GM12891 (cell line): ENCODE results near the gene OR7G1.

ENCODE experiments used
- PAX5 ChIP-seq: IDR thresholded peaks from 2 replicates; pipeline ENCODE4 v1.6.1; 2011; ENCODE audit warnings: low read length, moderate library complexity, mild to moderate bottlenecking; ENCODE audit not compliant: insufficient read depth, severe bottlenecking
- POLR2A ChIP-seq: IDR thresholded peaks from 2 replicates; pipeline ENCODE4 v1.6.1; 2011; ENCODE audit warnings: low read depth, low read length, control low read depth
- POLR2AphosphoS5 ChIP-seq: IDR thresholded peaks from 2 replicates; pipeline ENCODE4 v1.6.1; 2011; ENCODE audit warnings: low read depth, low read length, control low read depth
- POU2F2 ChIP-seq: IDR thresholded peaks from 2 replicates; pipeline ENCODE4 v1.6.1; 2011; ENCODE audit warnings: low read depth, mild to moderate bottlenecking, control low read depth, low read length, moderate library complexity
- SPI1 ChIP-seq: IDR thresholded peaks from 2 replicates; pipeline ENCODE4 v1.6.1; 2011; ENCODE audit warnings: low read depth, low read length, control low read depth
- TAF1 ChIP-seq: IDR thresholded peaks from 2 replicates; pipeline ENCODE4 v1.6.1; 2011; ENCODE audit warnings: low read depth, low read length, control low read depth

- TF ChIP-seq POLR2AphosphoS5 (no peak), TAF1 (no peak), POLR2A (no peak), SPI1 (no peak), PAX5 (no peak), POU2F2 (no peak)
Observed at GRCh38 chr19:9076901-9077300, 38.7 kb downstream of the OR7G1 start.
